ENCODE measurements around the gene ADAMTSL1. TPM values are rescaled to one million over a fixed set of nuclear protein-coding genes. Genes with fewer than 3 reads are reported as not detected.

ADAMTSL1 gene
- total and polyA plus RNA-seq, 9 of the 15 experiments (the other 6 are each of a cell fraction or from before 2014, with no cell fraction given) = 0.01 TPM; not detected in 8

DNA sequence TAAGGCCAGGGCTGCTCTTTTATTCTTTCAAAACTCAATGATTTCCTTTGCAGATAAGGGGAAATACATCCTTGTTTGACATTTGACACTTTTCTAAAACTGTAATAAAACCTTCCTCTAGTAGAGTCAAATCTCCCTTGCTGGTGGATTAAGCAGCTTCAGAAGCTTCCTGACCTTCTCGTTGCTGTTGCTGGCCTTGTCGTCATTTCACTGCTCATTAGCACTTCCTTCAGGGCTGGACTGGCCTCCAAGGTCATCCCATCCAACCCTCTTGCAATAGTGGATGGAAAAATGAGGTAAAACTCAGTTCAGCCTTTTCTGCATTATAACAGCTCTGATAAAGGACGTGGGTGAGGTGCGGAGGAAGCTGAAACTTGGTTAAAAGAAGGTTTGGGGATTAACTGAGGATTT is 1.1 kb upstream of the ADAMTSL1 start:
- H3K9me3 ChIP-seq (replicated peaks; ENCODE audit: control insufficient read depth, insufficient read depth, low read depth, low read length) = no peaks in the 10 kb centered on the region
- H3K4me3 ChIP-seq = no peak overlapping the region
- CTCF ChIA-PET (ENCODE audit: low intra/inter-chr PET ratio) = no interaction called here
- H3K27ac ChIP-seq (ENCODE audit: extremely low read depth, low read depth, low read length) = no peak overlapping the region
- no peak overlapping the region for H3K4me2 ChIP-seq (ENCODE audit: insufficient read depth, low read length)
- POLR2A ChIA-PET = interaction anchor here (0.6 kb wide), 1 partner anchor 45 kb away, joined by 3 read pairs; no protein-coding TSS in a partner anchor
- H3K79me2 ChIP-seq (ENCODE audit: control insufficient read depth, insufficient read depth, low read length) = no peaks in the 10 kb centered on the region
- FAIRE-seq = no peak
- intact Hi-C loops (cut with micrococcal nuclease) = no loop called here
- no peak for ATAC-seq
- no peaks in the 10 kb centered on the region for H3K4me1 ChIP-seq (replicated peaks in 1 of 2; ENCODE audit: control insufficient read depth in 2 of 2, insufficient read depth in 2 of 2, low read length in 2 of 2)
- DNase-seq (ENCODE audit: extremely low read depth in 1 of 4, low spot score in 3 of 4) = no peak
- H4K20me1 ChIP-seq (replicated peaks; ENCODE audit: control insufficient read depth, insufficient read depth, low read length) = no peaks in the 10 kb centered on the region
- no peak overlapping the region for H3K9ac ChIP-seq (ENCODE audit: insufficient read depth in 1 of 2, low read depth in 2 of 2, low read length in 2 of 2)
- H3K27me3 ChIP-seq (ENCODE audit: control insufficient read depth in 2 of 2, insufficient read depth in 2 of 2, low read length in 2 of 2) = no peaks in the 10 kb centered on the region
- H3K9me1 ChIP-seq (ENCODE audit: control insufficient read depth, insufficient read depth, low read length) = no peaks in the 10 kb centered on the region
- in situ Hi-C loops (cut with MboI) = no loop called here
- WGBS (ENCODE audit: insufficient coverage, low coverage, missing lambda C conversion rate) = 0% methylated on average over 4 of the region's 4 CpGs
- H3K36me3 ChIP-seq (ENCODE audit: control insufficient read depth, insufficient read depth, low read length) = no peaks in the 10 kb centered on the region
- no peak overlapping the region for H2AFZ ChIP-seq (ENCODE audit: low read depth, low read length)
- BruUV-seq (replicated peaks) = no TSS peak
- TF ChIP-seq FOS (IDR thresholded peaks at IDR 0.05; ENCODE audit: extremely low read depth, insufficient read length) = no peak
- TF ChIP-seq CCAR2 (IDR thresholded peaks at IDR 0.05; ENCODE audit: low read depth, low read length) = no peak
- TF ChIP-seq RBFOX2 (IDR thresholded peaks at IDR 0.05; ENCODE audit: low read depth, low read length) = no peak
- TF ChIP-seq CBX8 (IDR thresholded peaks at IDR 0.05; ENCODE audit: borderline replicate concordance, extremely low read depth, low read depth, low read length, poor library complexity, severe bottlenecking) = no peak
- no peak for TF ChIP-seq ZNF696 (CRISPR knock-in tag; conservative IDR thresholded peaks at IDR 0.05)
- TF ChIP-seq TAF15 (IDR thresholded peaks at IDR 0.05; ENCODE audit: low read depth, low read length) = no peak
- no peak for TF ChIP-seq KLF16 (IDR thresholded peaks at IDR 0.05)
- TF ChIP-seq, protein P1, sequence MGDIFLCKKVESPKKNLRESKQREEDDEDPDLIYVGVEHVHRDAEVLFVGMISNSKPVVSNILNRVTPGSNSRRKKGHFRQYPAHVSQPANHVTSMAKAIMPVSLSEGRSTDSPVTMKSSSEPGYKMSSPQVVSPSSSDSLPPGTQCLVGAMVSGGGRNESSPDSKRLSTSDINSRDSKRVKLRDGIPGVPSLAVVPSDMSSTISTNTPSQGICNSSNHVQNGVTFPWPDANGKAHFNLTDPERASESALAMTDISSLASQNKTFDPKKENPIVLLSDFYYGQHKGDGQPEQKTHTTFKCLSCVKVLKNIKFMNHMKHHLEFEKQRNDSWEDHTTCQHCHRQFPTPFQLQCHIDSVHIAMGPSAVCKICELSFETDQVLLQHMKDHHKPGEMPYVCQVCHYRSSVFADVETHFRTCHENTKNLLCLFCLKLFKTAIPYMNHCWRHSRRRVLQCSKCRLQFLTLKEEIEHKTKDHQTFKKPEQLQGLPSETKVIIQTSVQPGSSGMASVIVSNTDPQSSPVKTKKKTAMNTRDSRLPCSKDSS (IDR thresholded peaks at IDR 0.05; ENCODE audit: low read depth, partially characterized antibody) = no peak
- no peak for TF ChIP-seq SRSF1 (IDR thresholded peaks at IDR 0.05; ENCODE audit: low read depth, low read length)
- TF ChIP-seq SMAD2 (IDR thresholded peaks at IDR 0.05; ENCODE audit: low read depth, low read length) = no peak
- no peak for TF ChIP-seq L3MBTL2 (IDR thresholded peaks at IDR 0.05)
- TF ChIP-seq RBBP5 (IDR thresholded peaks at IDR 0.05; ENCODE audit: borderline replicate concordance, insufficient read depth, low read length, poor library complexity, severe bottlenecking) = no peak
- TF ChIP-seq RNF2 (IDR thresholded peaks at IDR 0.05) = no peak
- TF ChIP-seq, protein P2, sequence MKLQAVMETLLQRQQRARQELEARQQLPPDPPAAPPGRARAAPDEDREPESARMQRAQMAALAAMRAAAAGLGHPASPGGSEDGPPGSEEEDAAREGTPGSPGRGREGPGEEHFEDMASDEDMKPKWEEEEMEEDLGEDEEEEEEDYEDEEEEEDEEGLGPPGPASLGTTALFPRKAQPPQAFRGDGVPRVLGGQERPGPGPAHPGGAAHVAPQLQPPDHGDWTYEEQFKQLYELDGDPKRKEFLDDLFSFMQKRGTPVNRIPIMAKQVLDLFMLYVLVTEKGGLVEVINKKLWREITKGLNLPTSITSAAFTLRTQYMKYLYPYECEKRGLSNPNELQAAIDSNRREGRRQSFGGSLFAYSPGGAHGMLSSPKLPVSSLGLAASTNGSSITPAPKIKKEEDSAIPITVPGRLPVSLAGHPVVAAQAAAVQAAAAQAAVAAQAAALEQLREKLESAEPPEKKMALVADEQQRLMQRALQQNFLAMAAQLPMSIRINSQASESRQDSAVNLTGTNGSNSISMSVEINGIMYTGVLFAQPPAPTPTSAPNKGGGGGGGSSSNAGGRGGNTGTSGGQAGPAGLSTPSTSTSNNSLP (IDR thresholded peaks at IDR 0.05; ENCODE audit: borderline replicate concordance, low read depth, low read length) = no peak
- TF ChIP-seq, protein P3, sequence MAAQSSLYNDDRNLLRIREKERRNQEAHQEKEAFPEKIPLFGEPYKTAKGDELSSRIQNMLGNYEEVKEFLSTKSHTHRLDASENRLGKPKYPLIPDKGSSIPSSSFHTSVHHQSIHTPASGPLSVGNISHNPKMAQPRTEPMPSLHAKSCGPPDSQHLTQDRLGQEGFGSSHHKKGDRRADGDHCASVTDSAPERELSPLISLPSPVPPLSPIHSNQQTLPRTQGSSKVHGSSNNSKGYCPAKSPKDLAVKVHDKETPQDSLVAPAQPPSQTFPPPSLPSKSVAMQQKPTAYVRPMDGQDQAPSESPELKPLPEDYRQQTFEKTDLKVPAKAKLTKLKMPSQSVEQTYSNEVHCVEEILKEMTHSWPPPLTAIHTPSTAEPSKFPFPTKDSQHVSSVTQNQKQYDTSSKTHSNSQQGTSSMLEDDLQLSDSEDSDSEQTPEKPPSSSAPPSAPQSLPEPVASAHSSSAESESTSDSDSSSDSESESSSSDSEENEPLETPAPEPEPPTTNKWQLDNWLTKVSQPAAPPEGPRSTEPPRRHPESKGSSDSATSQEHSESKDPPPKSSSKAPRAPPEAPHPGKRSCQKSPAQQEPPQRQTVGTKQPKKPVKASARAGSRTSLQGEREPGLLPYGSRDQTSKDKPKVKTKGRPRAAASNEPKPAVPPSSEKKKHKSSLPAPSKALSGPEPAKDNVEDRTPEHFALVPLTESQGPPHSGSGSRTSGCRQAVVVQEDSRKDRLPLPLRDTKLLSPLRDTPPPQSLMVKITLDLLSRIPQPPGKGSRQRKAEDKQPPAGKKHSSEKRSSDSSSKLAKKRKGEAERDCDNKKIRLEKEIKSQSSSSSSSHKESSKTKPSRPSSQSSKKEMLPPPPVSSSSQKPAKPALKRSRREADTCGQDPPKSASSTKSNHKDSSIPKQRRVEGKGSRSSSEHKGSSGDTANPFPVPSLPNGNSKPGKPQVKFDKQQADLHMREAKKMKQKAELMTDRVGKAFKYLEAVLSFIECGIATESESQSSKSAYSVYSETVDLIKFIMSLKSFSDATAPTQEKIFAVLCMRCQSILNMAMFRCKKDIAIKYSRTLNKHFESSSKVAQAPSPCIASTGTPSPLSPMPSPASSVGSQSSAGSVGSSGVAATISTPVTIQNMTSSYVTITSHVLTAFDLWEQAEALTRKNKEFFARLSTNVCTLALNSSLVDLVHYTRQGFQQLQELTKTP (IDR thresholded peaks at IDR 0.05; ENCODE audit: low read depth in 1 of 2, partially characterized antibody in 2 of 2) = no peak

Data from K562 (cell line).